Fibroblast of skin of left biceps (primary cell): ENCODE results near the gene RANBP10.
"Not testable (repeated sequence)": the region's sequence is repeated elsewhere in the genome, so short reads cannot be mapped to it uniquely, and the experiment has no call there.

ENCODE experiments used
- DNase-seq, 2 experiments: peaks; one replicate each; pipeline ENCODE4 v3.0.0-alpha.2; 2013; ENCODE audit warnings: low read depth in 2 of 2

The RANBP10 gene

GRCh38 chr16:67779256-67780014 is 26.9 kb downstream of the RANBP10 start:
- no peak for DNase-seq

- DNase-seq: no peak
Measured at GRCh38 chr16:67775273-67775672, 31.1 kb downstream of the RANBP10 start.

- DNase-seq: no peak
Measured at GRCh38 chr16:67774457-67774853, 31.9 kb downstream of the RANBP10 start.

GRCh38 chr16:67773569-67774456 is 32.5 kb downstream of the RANBP10 start:
- no peak for DNase-seq

GRCh38 chr16:67773099-67773498 is 33.3 kb downstream of the RANBP10 start:
- DNase-seq: no peak

GRCh38 chr16:67770346-67770991 is 35.9 kb downstream of the RANBP10 start:
- DNase-seq: no peak

GRCh38 chr16:67767953-67768352 is 38.4 kb downstream of the RANBP10 start:
- DNase-seq: no peak

- no peak for DNase-seq
Measured at GRCh38 chr16:67766291-67766690, 40.1 kb downstream of the RANBP10 start.

- no peak for DNase-seq
Measured at GRCh38 chr16:67764158-67764667, 42.1 kb downstream of the RANBP10 start.

GRCh38 chr16:67763066-67763465 is 43.3 kb downstream of the RANBP10 start:
- DNase-seq: no peak

- DNase-seq: no peak
Measured at GRCh38 chr16:67762385-67762784, 44.0 kb downstream of the RANBP10 start.

GRCh38 chr16:67761924-67762323 is 44.4 kb downstream of the RANBP10 start:
- DNase-seq: no peak

- no peak for DNase-seq
Measured at GRCh38 chr16:67760956-67761230, 45.5 kb downstream of the RANBP10 start.

GRCh38 chr16:67760206-67760955 is 46.0 kb downstream of the RANBP10 start:
- DNase-seq: no peak

GRCh38 chr16:67758966-67759365 is 47.4 kb downstream of the RANBP10 start:
- DNase-seq: no peak

- no peak for DNase-seq
Measured at GRCh38 chr16:67758006-67758405, 48.4 kb downstream of the RANBP10 start.

- no peak for DNase-seq
Measured at GRCh38 chr16:67752641-67753040, 53.7 kb downstream of the RANBP10 start.

GRCh38 chr16:67751331-67751730 is 55.0 kb downstream of the RANBP10 start:
- DNase-seq: not testable (repeated sequence)

GRCh38 chr16:67750466-67750865 is 55.9 kb downstream of the RANBP10 start:
- DNase-seq: no peak

- no peak for DNase-seq
Measured at GRCh38 chr16:67749436-67750078, 56.8 kb downstream of the RANBP10 start.

GRCh38 chr16:67748834-67749233 is 57.5 kb downstream of the RANBP10 start:
- no peak for DNase-seq
